Measurements from ENCODE around the gene ATP2A3. TPM values are rescaled to one million over a fixed set of nuclear protein-coding genes. Genes with fewer than 3 reads are reported as not detected.

Gene ATP2A3
- total RNA-seq, 1 experiment from 2014 or later = 3.3 TPM

DNA sequence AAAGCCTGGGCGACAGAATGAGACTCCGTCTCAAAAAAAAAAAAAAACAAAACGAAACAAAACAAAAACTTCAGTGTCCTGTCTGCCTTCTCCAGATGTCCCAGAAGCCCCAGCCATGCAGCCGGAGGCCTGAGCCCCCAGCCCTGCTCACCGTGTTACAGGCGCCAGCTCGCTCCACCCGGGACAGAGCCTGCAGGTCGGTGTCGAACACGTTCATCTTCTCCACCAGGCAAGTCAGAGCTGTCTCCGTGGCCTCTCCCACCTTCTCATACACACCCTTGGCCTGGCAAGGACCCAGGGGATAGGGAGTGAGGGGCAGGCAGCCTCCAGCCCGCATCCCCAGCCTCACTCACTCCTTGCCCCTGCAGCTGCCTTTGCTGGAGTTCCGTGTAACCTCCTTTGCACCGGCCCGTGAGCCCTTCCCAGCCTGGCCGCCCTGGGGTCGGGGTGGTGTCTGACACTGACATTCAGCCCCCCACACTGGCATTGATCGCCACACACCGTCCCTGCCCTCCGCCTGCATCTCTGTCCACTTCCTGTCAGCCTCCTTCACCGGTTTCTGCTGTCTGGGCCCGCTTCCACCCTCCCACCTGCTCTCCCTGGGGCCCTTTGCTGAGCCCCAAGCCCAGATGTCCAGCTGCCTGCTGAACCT lies 20.9 kb downstream of the ATP2A3 start:
- no peak overlapping the region for H3K27ac ChIP-seq (ENCODE audit: low read length)
- no TSS peak for BruUV-seq (replicated peaks)
- H3K4me1 ChIP-seq (ENCODE audit: insufficient read depth, low read length) = peaks cover 7% of the 10 kb centered on the region; the same call in 1 of the 2 replicates
- no peak overlapping the region for H3K4me2 ChIP-seq (ENCODE audit: low read length)
- ATAC-seq (no peak), DNase-seq (no peak)
- no peaks in the 10 kb centered on the region for H3K36me3 ChIP-seq (ENCODE audit: low read depth, low read length)
- POLR2A ChIA-PET (ENCODE audit: unreplicated experiment) = no interaction called here
- no peak overlapping the region for H3K9ac ChIP-seq (ENCODE audit: low read length)
- TF ChIP-seq CTCF (conservative IDR thresholded peaks at IDR 0.05; ENCODE audit: low read depth, low read length) = no peak
- no peak for TF ChIP-seq EZH2phosphoT487 (IDR thresholded peaks at IDR 0.05; ENCODE audit: borderline replicate concordance, low read length)
- no peak for TF ChIP-seq EZH2 (IDR thresholded peaks at IDR 0.05; ENCODE audit: low read length, unreplicated experiment)
- no peak overlapping the region for H2AFZ ChIP-seq (ENCODE audit: low read length)
- H3K4me3 ChIP-seq (ENCODE audit: low read length) = no peak overlapping the region
- H3K9me2 ChIP-seq (replicated peaks; ENCODE audit: low read length) = no peaks in the 10 kb centered on the region
- CTCF ChIA-PET = no interaction called here
- H3K79me2 ChIP-seq (ENCODE audit: low read length) = no peaks in the 10 kb centered on the region
- H3K27me3 ChIP-seq (ENCODE audit: low read length) = no peaks in the 10 kb centered on the region
- H3K9me3 ChIP-seq (ENCODE audit: low read length) = no peaks in the 10 kb centered on the region
- no peaks in the 10 kb centered on the region for H3F3A ChIP-seq (ENCODE audit: low read length, unreplicated experiment)
- intact Hi-C loops (cut with micrococcal nuclease) = no loop called here
- H4K20me1 ChIP-seq (ENCODE audit: low read length) = no peaks in the 10 kb centered on the region

GRCh38 chr17:3940965-3941698 lies 23.1 kb downstream of the ATP2A3 start:
- Histone ChIP-seq H3K79me2 (ENCODE audit: low read length) (no peaks in the 10 kb centered on the region), H4K20me1 (ENCODE audit: low read length) (no peaks in the 10 kb centered on the region), H2AFZ (ENCODE audit: low read length) (no peak overlapping the region), H3K36me3 (ENCODE audit: low read depth, low read length) (no peaks in the 10 kb centered on the region), H3K27me3 (ENCODE audit: low read length) (no peaks in the 10 kb centered on the region), H3K4me1 (ENCODE audit: insufficient read depth, low read length) (no peaks in the 10 kb centered on the region), H3K27ac (ENCODE audit: low read length) (no peak overlapping the region), H3K9me2 (replicated peaks; ENCODE audit: low read length) (no peaks in the 10 kb centered on the region), H3K9ac (ENCODE audit: low read length) (no peak overlapping the region), H3K4me2 (ENCODE audit: low read length) (no peak overlapping the region), H3K9me3 (ENCODE audit: low read length) (no peaks in the 10 kb centered on the region), H3K4me3 (ENCODE audit: low read length) (no peak overlapping the region), H3F3A (ENCODE audit: low read length, unreplicated experiment) (no peaks in the 10 kb centered on the region)
- POLR2A ChIA-PET (ENCODE audit: unreplicated experiment) = no interaction called here
- BruUV-seq (replicated peaks) = no TSS peak
- no peak for TF ChIP-seq EZH2phosphoT487 (IDR thresholded peaks at IDR 0.05; ENCODE audit: borderline replicate concordance, low read length)
- no peak for TF ChIP-seq CTCF (conservative IDR thresholded peaks at IDR 0.05; ENCODE audit: low read depth, low read length)
- no peak for TF ChIP-seq EZH2 (IDR thresholded peaks at IDR 0.05; ENCODE audit: low read length, unreplicated experiment)
- DNase-seq (no peak), ATAC-seq (no peak)
- CTCF ChIA-PET = no interaction called here
- intact Hi-C loops (cut with micrococcal nuclease) = no loop called here

DNA sequence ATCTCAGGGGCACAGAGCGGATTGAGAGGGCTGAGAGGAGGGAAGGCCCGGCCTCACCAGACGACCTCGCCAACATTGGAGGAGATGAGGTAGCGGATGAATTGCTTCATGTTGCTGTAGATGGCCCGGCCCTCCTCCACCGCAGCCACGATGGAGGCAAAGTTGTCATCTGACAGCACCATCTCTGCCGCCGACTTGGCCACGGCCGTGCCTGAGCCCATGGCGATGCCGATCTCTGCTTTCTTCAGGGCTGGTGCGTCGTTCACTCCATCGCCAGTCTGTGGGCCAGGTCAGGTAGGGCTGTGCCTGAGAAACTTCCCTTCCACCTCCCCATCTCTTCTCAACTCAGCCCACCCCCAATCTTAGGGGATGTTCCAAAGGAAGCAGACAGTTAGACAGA lies 26.9 kb downstream of the ATP2A3 start:
- Histone ChIP-seq H3K9ac (ENCODE audit: low read length) (no peak overlapping the region), H3K36me3 (ENCODE audit: low read depth, low read length) (no peaks in the 10 kb centered on the region), H3K27me3 (ENCODE audit: low read length) (no peaks in the 10 kb centered on the region), H3K4me3 (ENCODE audit: low read length) (no peak overlapping the region), H3K79me2 (ENCODE audit: low read length) (no peaks in the 10 kb centered on the region), H3K27ac (ENCODE audit: low read length) (no peak overlapping the region), H2AFZ (ENCODE audit: low read length) (no peak overlapping the region), H3F3A (ENCODE audit: low read length, unreplicated experiment) (no peaks in the 10 kb centered on the region), H4K20me1 (ENCODE audit: low read length) (no peaks in the 10 kb centered on the region), H3K4me1 (ENCODE audit: insufficient read depth, low read length) (no peaks in the 10 kb centered on the region), H3K4me2 (ENCODE audit: low read length) (no peak overlapping the region), H3K9me3 (ENCODE audit: low read length) (no peaks in the 10 kb centered on the region), H3K9me2 (replicated peaks; ENCODE audit: low read length) (no peaks in the 10 kb centered on the region)
- DNase-seq = no peak
- CTCF ChIA-PET = no interaction called here
- no peak for ATAC-seq
- POLR2A ChIA-PET (ENCODE audit: unreplicated experiment) = no interaction called here
- TF ChIP-seq CTCF (conservative IDR thresholded peaks at IDR 0.05; ENCODE audit: low read depth, low read length) (no peak), EZH2 (IDR thresholded peaks at IDR 0.05; ENCODE audit: low read length, unreplicated experiment) (no peak), EZH2phosphoT487 (IDR thresholded peaks at IDR 0.05; ENCODE audit: borderline replicate concordance, low read length) (no peak)
- intact Hi-C loops (cut with micrococcal nuclease) = no loop called here
- no TSS peak for BruUV-seq (replicated peaks)
